Astrocyte (in vitro differentiated cells and primary cell): ENCODE measurements around the gene SPRED1. TPM values are rescaled to one million over a fixed set of nuclear protein-coding genes. Genes with fewer than 3 reads are reported as not detected.
A peak's percentile ranks its signal among the peaks of the same experiment; 100 is the strongest.

Experiments
- DNase-seq: peaks from one replicate; pipeline ENCODE4 v3.0.0-alpha.2; 2010; ENCODE audit warnings: low read depth
- FAIRE-seq: peaks from 2 replicates; lab custom pipeline; 2011; peaks lifted over from hg19 to GRCh38; lab: Jason Lieb, UNC
- H2AFZ ChIP-seq: 2 replicates; pipeline ENCODE4 v1.6.0; 2012; ENCODE audit warnings: low read depth, low read length, inconsistent platforms
- H3K27ac ChIP-seq: 2 replicates; pipeline ENCODE4 v1.5.1; 2011; ENCODE audit warnings: low read depth, low read length, inconsistent platforms
- H3K27me3 ChIP-seq: 2 replicates; pipeline ENCODE4 v1.6.0; 2011; ENCODE audit warnings: low read length, inconsistent platforms; ENCODE audit not compliant: insufficient read depth
- H3K36me3 ChIP-seq: 2 replicates; pipeline ENCODE4 v1.5.1; 2011; ENCODE audit warnings: low read length, inconsistent platforms; ENCODE audit not compliant: insufficient read depth
- H3K4me1 ChIP-seq: 2 replicates; pipeline ENCODE4 v1.5.1; 2011; ENCODE audit warnings: low read length, inconsistent platforms; ENCODE audit not compliant: insufficient read depth
- H3K4me2 ChIP-seq: 2 replicates; pipeline ENCODE4 v1.6.0; 2012; ENCODE audit warnings: low read length, inconsistent platforms
- H3K4me3 ChIP-seq: 2 replicates; pipeline ENCODE4 v1.5.1; 2011; ENCODE audit warnings: low read depth, mild to moderate bottlenecking, low read length, inconsistent platforms; ENCODE audit not compliant: insufficient read depth
- H3K79me2 ChIP-seq: 2 replicates; pipeline ENCODE4 v1.6.0; 2012; ENCODE audit warnings: mild to moderate bottlenecking, low read length, inconsistent platforms; ENCODE audit not compliant: insufficient read depth
- H3K9ac ChIP-seq: 2 replicates; pipeline ENCODE4 v1.6.0; 2012; ENCODE audit warnings: mild to moderate bottlenecking, low read length, inconsistent platforms
- H3K9me3 ChIP-seq: 2 replicates; pipeline ENCODE4 v1.5.1; 2012; ENCODE audit warnings: low read depth, mild to moderate bottlenecking, low read length, inconsistent platforms; ENCODE audit not compliant: insufficient read depth
- H4K20me1 ChIP-seq: 2 replicates; pipeline ENCODE4 v1.6.0; 2012; ENCODE audit warnings: low read length, inconsistent platforms; ENCODE audit not compliant: insufficient read depth
- H3K27ac Mint-ChIP-seq: one replicate; pipeline ENCODE4 v1.8.0; 2021; ENCODE audit warnings: mild to moderate bottlenecking, mixed read lengths; ENCODE audit not compliant: unreplicated experiment
- H3K27me3 Mint-ChIP-seq: one replicate; pipeline ENCODE4 v1.8.0; 2021; ENCODE audit warnings: low read depth, mixed read lengths; ENCODE audit not compliant: unreplicated experiment
- H3K36me3 Mint-ChIP-seq: one replicate; pipeline ENCODE4 v1.8.0; 2021; ENCODE audit warnings: low read depth, mixed read lengths; ENCODE audit not compliant: unreplicated experiment
- H3K4me1 Mint-ChIP-seq: one replicate; pipeline ENCODE4 v1.8.0; 2021; ENCODE audit warnings: low read depth, mixed read lengths; ENCODE audit not compliant: unreplicated experiment
- H3K4me3 Mint-ChIP-seq: one replicate; pipeline ENCODE4 v1.8.0; 2021; ENCODE audit warnings: mild to moderate bottlenecking, moderate library complexity, mixed read lengths; ENCODE audit not compliant: unreplicated experiment
- H3K9me3 Mint-ChIP-seq: one replicate; pipeline ENCODE4 v1.8.0; 2021; ENCODE audit warnings: mild to moderate bottlenecking, mixed read lengths; ENCODE audit not compliant: unreplicated experiment
- EZH2 ChIP-seq: IDR thresholded peaks from 2 replicates; pipeline ENCODE4 v1.6.1; 2012; ENCODE audit warnings: mild to moderate bottlenecking, low read length, inconsistent platforms; ENCODE audit not compliant: insufficient read depth
- total RNA-seq: library from RNA; stranded (reverse); gene quantifications from 2 replicates; pipeline ENCODE4 v1.2.1, GENCODE V29; 2021
- TF ChIP-seq, protein P1 (sequence below): IDR thresholded peaks from 2 replicates; pipeline ENCODE4 v1.5.1; 2011; ENCODE audit warnings: low read depth, mild to moderate bottlenecking, inconsistent platforms, low read length, moderate library complexity; ENCODE audit not compliant: insufficient read depth

SPRED1 gene
- total RNA-seq, 1 donor from 2014 or later = 31.7 TPM

DNA sequence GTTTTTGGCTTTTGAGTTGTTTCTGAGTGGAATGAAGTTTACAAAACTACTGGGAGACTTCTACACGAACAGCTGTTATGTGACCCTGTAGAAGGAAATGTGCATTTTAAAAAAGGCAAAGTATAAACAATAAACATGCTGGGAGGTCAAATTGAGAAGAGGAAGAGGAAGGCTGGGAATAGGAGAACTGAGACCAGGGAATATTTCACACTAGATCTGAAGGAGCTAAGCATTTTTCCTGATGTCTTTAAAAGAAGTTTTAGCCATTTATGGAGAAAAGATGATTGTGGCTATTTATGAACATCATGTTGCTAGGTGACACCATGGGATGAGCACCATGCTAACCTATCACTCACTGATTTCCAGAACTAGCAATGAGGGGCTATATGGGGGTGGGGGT lies 125.0 kb downstream of the SPRED1 start:
- no peaks in the 10 kb centered on the region for H3K27me3 Mint-ChIP-seq
- Histone ChIP-seq H3K4me3 (no peak overlapping the region), H2AFZ (no peak overlapping the region), H3K79me2 (no peaks in the 10 kb centered on the region), H3K4me1 (no peaks in the 10 kb centered on the region), H4K20me1 (no peaks in the 10 kb centered on the region), H3K36me3 (no peaks in the 10 kb centered on the region), H3K9ac (no peak overlapping the region), H3K9me3 (no peaks in the 10 kb centered on the region), H3K27me3 (no peaks in the 10 kb centered on the region), H3K4me2 (peak overlapping the region; percentile 11), H3K27ac (no peak overlapping the region)
- H3K36me3 Mint-ChIP-seq = peaks cover 2% of the 10 kb centered on the region
- TF ChIP-seq, protein P1, sequence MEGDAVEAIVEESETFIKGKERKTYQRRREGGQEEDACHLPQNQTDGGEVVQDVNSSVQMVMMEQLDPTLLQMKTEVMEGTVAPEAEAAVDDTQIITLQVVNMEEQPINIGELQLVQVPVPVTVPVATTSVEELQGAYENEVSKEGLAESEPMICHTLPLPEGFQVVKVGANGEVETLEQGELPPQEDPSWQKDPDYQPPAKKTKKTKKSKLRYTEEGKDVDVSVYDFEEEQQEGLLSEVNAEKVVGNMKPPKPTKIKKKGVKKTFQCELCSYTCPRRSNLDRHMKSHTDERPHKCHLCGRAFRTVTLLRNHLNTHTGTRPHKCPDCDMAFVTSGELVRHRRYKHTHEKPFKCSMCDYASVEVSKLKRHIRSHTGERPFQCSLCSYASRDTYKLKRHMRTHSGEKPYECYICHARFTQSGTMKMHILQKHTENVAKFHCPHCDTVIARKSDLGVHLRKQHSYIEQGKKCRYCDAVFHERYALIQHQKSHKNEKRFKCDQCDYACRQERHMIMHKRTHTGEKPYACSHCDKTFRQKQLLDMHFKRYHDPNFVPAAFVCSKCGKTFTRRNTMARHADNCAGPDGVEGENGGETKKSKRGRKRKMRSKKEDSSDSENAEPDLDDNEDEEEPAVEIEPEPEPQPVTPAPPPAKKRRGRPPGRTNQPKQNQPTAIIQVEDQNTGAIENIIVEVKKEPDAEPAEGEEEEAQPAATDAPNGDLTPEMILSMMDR = no peak
- TF ChIP-seq EZH2 = no peak
- FAIRE-seq (no peak), DNase-seq (no peak)
- no peaks in the 10 kb centered on the region for H3K9me3 Mint-ChIP-seq
- H3K27ac Mint-ChIP-seq = peak overlapping the region; percentile 8
- H3K4me3 Mint-ChIP-seq = no peak overlapping the region
- peaks cover 15% of the 10 kb centered on the region for H3K4me1 Mint-ChIP-seq

DNA sequence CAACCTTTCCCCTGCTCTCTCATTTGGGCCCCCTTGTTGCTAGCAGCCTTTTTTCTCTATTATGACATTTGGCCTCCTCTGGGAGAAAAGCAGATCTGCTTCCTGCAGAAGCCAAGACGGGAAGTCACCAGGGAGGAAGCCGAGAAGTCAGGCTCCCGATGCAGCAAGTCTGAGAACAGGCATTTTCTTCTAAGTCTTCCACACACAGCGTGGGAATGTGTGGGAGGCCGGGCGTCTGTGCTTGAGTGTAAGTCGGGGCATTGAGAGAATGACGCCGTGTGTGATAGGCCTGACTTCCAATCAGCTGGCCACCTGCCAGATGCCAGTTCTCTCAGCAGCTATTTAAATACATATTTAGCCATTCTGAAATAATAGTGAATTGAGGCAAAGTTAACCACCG lies 125.5 kb downstream of the SPRED1 start:
- peak; percentile 18 for DNase-seq
- H3K27ac ChIP-seq = no peak overlapping the region

More for the DNA sequence above, 125.5 kb downstream of the SPRED1 start:
- H3K4me3 ChIP-seq = no peak overlapping the region
- no peak overlapping the region for H3K9ac ChIP-seq
- Mint-ChIP-seq H3K4me3 (no peak overlapping the region), H3K27me3 (no peaks in the 10 kb centered on the region), H3K36me3 (peaks cover 2% of the 10 kb centered on the region), H3K9me3 (no peaks in the 10 kb centered on the region), H3K4me1 (peaks cover 11% of the 10 kb centered on the region), H3K27ac (no peak overlapping the region)
- no peaks in the 10 kb centered on the region for H3K4me1 ChIP-seq
- H3K4me2 ChIP-seq = peak overlapping the region; percentile 11
- no peak for FAIRE-seq
- H3K9me3 ChIP-seq = no peaks in the 10 kb centered on the region
- no peak overlapping the region for H2AFZ ChIP-seq
- H3K79me2 ChIP-seq = no peaks in the 10 kb centered on the region
- no peaks in the 10 kb centered on the region for H3K36me3 ChIP-seq
- H4K20me1 ChIP-seq = no peaks in the 10 kb centered on the region
- TF ChIP-seq EZH2 = no peak
- TF ChIP-seq, protein P1 = no peak
- no peaks in the 10 kb centered on the region for H3K27me3 ChIP-seq
